Keratinocyte (primary cell): ENCODE measurements around the gene RAPGEF4. TPM values are rescaled to one million over a fixed set of nuclear protein-coding genes. Genes with fewer than 3 reads are reported as not detected.

ENCODE experiments used
- DNase-seq: peaks from one replicate; pipeline ENCODE4 v3.0.0-alpha.2; 2011; ENCODE audit warnings: low read depth, missing footprints, low spot score
- FAIRE-seq: peaks from 2 replicates; lab custom pipeline; 2011; peaks lifted over from hg19 to GRCh38; lab: Jason Lieb, UNC
- H2AFZ ChIP-seq: 2 replicates; pipeline ENCODE4 v1.6.0; 2012; ENCODE audit warnings: low read length, control low read depth, inconsistent platforms; ENCODE audit not compliant: control insufficient read depth
- H3K27ac ChIP-seq: 2 replicates; pipeline ENCODE4 v1.5.1; 2011; ENCODE audit warnings: low read length; ENCODE audit not compliant: control insufficient read depth, insufficient read depth
- H3K27me3 ChIP-seq: 3 replicates; pipeline ENCODE4 v1.6.0; 2011; ENCODE audit warnings: low read length; ENCODE audit not compliant: control insufficient read depth, insufficient read depth; ENCODE audit errors: extremely low read depth
- H3K36me3 ChIP-seq, 2 experiments: 2 replicates in 1 of 2; 3 replicates in 1 of 2; pipeline ENCODE4 v1.5.1; 2011; ENCODE audit warnings: low read length in 2 of 2, mild to moderate bottlenecking in 1 of 2; ENCODE audit not compliant: control insufficient read depth in 2 of 2, insufficient read depth in 2 of 2; ENCODE audit errors: extremely low read depth in 1 of 2
- H3K4me1 ChIP-seq: 3 replicates; pipeline ENCODE4 v1.5.1; 2011; ENCODE audit warnings: low read length; ENCODE audit not compliant: control insufficient read depth, insufficient read depth; ENCODE audit errors: extremely low read depth
- H3K4me2 ChIP-seq: 3 replicates; pipeline ENCODE4 v1.6.0; 2011; ENCODE audit warnings: low read depth, low read length; ENCODE audit not compliant: control insufficient read depth, insufficient read depth; ENCODE audit errors: extremely low read depth
- H3K4me3 ChIP-seq, 3 experiments: fragments of 200-600 bp in 1 of 3; sonication (generic) in 1 of 3; 2 replicates in 2 of 3; 3 replicates in 1 of 3; pipeline ENCODE4 v1.5.1; 2011 to 2016; ENCODE audit warnings: low read length in 3 of 3, mild to moderate bottlenecking in 3 of 3, control low read depth in 2 of 3, inconsistent platforms in 1 of 3, low read depth in 1 of 3, mixed read lengths in 1 of 3, mixed run types in 1 of 3, moderate library complexity in 1 of 3; ENCODE audit not compliant: control insufficient read depth in 2 of 3, insufficient read depth in 2 of 3; ENCODE audit errors: extremely low read depth in 1 of 3
- H3K79me2 ChIP-seq: 2 replicates; pipeline ENCODE4 v1.6.0; 2012; ENCODE audit warnings: low read length; ENCODE audit not compliant: control insufficient read depth, insufficient read depth
- H3K9ac ChIP-seq: 3 replicates; pipeline ENCODE4 v1.6.0; 2011; ENCODE audit warnings: low read length; ENCODE audit not compliant: control insufficient read depth, insufficient read depth; ENCODE audit errors: extremely low read depth
- H3K9me1 ChIP-seq: 3 replicates; pipeline ENCODE4 v1.6.0; 2011; ENCODE audit warnings: low read length; ENCODE audit not compliant: control insufficient read depth, insufficient read depth; ENCODE audit errors: extremely low read depth
- H3K9me3 ChIP-seq: 2 replicates; pipeline ENCODE4 v1.5.1; 2012; ENCODE audit warnings: low read depth, low read length; ENCODE audit not compliant: control insufficient read depth
- H4K20me1 ChIP-seq: 3 replicates; pipeline ENCODE4 v1.6.0; 2011; ENCODE audit warnings: low read length; ENCODE audit not compliant: control insufficient read depth, insufficient read depth; ENCODE audit errors: extremely low read depth
- EZH2 ChIP-seq: IDR thresholded peaks from one replicate; pipeline ENCODE4 v1.6.1; 2012; ENCODE audit warnings: inconsistent platforms, mild to moderate bottlenecking, low read length, moderate library complexity
- dilution Hi-C: fragments of 300-500 bp; cut with MboI; formaldehyde crosslinking; loops from one replicate; pipeline ENCODE4 v1.7.0; 2020; ENCODE audit warnings: low sequenced_read_pairs; ENCODE audit not compliant: extremely low pct_ligation_motif_present
- polyA plus RNA-seq, 5 experiments: library from polyadenylated mRNA; depleted of rRNA in 3 of 5; stranded (reverse) in 3 of 5; stranded (forward) in 1 of 5; unstranded in 1 of 5; fragments of >200 nt; gene quantifications; 1 replicate in 1 of 5; 2 replicates in 3 of 5; 3 replicates in 1 of 5; pipeline versions ENCODE4 v1.2.1 to v1.2.3, GENCODE V29; 2011 to 2012; ENCODE audit warnings: missing spikeins in 2 of 5, low read depth in 1 of 5, low replicate concordance in 1 of 5
- TF ChIP-seq, protein P1 (sequence below), 3 experiments: IDR thresholded peaks in 1 of 3; conservative IDR thresholded peaks in 1 of 3; optimal IDR thresholded peaks in 1 of 3; 2 replicates in 2 of 3; 3 replicates in 1 of 3; pipeline versions ENCODE3 to v1.5.1; 2011; ENCODE audit warnings: low read length in 3 of 3, mild to moderate bottlenecking in 3 of 3, moderate library complexity in 2 of 3, control low read depth in 1 of 3, inconsistent platforms in 1 of 3; ENCODE audit not compliant: insufficient read depth in 2 of 3; ENCODE audit errors: extremely low read depth in 1 of 3

Gene RAPGEF4
- polyA plus RNA-seq, 1 donor (not counting 4 experiments of a cell fraction or from before 2014, with no cell fraction given): 1.6 TPM

DNA sequence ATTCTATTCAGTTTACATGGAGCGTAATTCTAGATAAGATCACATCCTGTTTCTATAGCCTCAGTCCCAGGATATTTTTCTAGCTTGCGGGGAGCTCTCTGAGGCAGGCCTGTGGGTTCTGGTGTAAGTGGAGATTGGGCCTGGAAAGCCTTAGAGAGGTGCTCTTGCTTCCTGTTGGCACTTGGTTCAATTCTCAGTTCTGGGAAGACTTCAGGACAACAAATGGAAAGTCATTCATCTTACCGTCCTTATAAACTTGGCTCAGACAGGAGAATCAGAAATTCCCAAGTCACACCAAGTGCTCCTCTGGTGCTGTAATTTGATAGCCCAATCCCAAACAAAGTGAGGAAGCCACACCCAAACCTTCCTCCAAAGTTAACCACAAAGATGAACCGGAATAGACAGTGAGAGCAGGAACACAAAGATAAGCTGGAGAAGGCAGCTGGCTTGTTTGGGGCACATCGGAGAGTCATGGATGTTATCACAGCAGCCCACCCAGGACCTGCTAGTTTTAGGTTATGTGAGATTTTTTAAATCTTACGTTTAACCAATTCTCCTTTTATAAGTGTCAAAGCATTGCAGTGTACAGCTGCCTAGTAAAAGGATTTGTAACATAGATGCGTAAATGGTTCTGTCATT is 195.7 kb downstream of the RAPGEF4 start:
- Histone ChIP-seq H3K4me3 (peak overlapping the region in 2 of 3 experiments; percentile 42 to 60), H2AFZ (peak overlapping the region; percentile 76), H3K9ac (peak overlapping the region; percentile 18), H3K36me3 (no peaks in the 10 kb centered on the region), H3K27me3 (no peaks in the 10 kb centered on the region), H3K4me2 (peak overlapping the region; percentile 82), H3K79me2 (no peaks in the 10 kb centered on the region), H3K9me3 (no peaks in the 10 kb centered on the region), H3K4me1 (peaks cover 6% of the 10 kb centered on the region), H3K9me1 (no peaks in the 10 kb centered on the region), H3K27ac (peak overlapping the region; percentile 49), H4K20me1 (no peaks in the 10 kb centered on the region)
- DNase-seq (no peak), FAIRE-seq (peak; percentile 93)
- TF ChIP-seq EZH2: no peak
- TF ChIP-seq, protein P1, sequence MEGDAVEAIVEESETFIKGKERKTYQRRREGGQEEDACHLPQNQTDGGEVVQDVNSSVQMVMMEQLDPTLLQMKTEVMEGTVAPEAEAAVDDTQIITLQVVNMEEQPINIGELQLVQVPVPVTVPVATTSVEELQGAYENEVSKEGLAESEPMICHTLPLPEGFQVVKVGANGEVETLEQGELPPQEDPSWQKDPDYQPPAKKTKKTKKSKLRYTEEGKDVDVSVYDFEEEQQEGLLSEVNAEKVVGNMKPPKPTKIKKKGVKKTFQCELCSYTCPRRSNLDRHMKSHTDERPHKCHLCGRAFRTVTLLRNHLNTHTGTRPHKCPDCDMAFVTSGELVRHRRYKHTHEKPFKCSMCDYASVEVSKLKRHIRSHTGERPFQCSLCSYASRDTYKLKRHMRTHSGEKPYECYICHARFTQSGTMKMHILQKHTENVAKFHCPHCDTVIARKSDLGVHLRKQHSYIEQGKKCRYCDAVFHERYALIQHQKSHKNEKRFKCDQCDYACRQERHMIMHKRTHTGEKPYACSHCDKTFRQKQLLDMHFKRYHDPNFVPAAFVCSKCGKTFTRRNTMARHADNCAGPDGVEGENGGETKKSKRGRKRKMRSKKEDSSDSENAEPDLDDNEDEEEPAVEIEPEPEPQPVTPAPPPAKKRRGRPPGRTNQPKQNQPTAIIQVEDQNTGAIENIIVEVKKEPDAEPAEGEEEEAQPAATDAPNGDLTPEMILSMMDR (optimal IDR thresholded peaks at IDR 0.05 in 1 of 3, IDR thresholded peaks at IDR 0.05 in 1 of 3, conservative IDR thresholded peaks at IDR 0.05 in 1 of 3; ENCODE audit: extremely low read depth in 1 of 3, insufficient read depth in 2 of 3, low read length in 3 of 3): no peak
- dilution Hi-C loops: no loop called here

DNA sequence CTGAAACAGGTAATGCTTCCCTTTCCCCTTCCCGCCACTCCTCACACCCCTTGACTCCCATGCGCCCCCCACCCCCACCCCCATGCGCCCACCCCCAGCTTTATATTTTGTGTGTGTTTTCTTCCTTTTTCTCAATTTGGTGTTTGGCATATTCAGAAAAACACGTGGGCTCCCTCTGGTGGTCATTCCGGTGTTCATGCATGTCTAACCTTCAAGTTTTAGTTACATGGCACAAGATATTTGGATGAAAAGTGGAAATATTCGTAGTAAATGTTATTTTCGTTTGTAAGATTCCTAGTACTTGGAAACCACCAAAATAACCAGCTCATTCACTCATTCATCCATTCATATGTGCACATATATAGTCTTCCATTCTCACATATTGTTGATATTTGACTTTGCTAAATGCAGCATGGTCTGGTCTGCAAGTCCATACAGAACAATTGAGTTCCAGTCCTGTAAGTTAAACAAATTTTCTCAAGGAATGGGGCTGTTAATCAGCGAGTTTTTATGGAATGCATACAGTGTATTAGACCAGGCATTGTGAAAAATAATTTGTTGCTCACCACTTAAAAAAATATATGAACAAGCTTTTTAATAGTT is 196.4 kb downstream of the RAPGEF4 start:
- Histone ChIP-seq H2AFZ (no peak overlapping the region), H3K9ac (no peak overlapping the region), H3K4me3 (no peak overlapping the region), H3K27ac (no peak overlapping the region), H4K20me1 (no peaks in the 10 kb centered on the region), H3K4me2 (peak overlapping the region; percentile 82), H3K36me3 (no peaks in the 10 kb centered on the region), H3K27me3 (no peaks in the 10 kb centered on the region), H3K9me3 (no peaks in the 10 kb centered on the region), H3K79me2 (no peaks in the 10 kb centered on the region), H3K4me1 (peaks cover 6% of the 10 kb centered on the region), H3K9me1 (no peaks in the 10 kb centered on the region)
- DNase-seq: no peak
- dilution Hi-C loops: no loop called here
- no peak for TF ChIP-seq EZH2
- TF ChIP-seq, protein P1 (optimal IDR thresholded peaks at IDR 0.05 in 1 of 3, IDR thresholded peaks at IDR 0.05 in 1 of 3, conservative IDR thresholded peaks at IDR 0.05 in 1 of 3; ENCODE audit: extremely low read depth in 1 of 3, insufficient read depth in 2 of 3, low read length in 3 of 3): peak; percentile 54 to 63 (median 60)
- no peak for FAIRE-seq
